Keratinocyte (primary cell): Measurements from ENCODE around the gene EME2. TPM values are rescaled to one million over a fixed set of nuclear protein-coding genes. Genes with fewer than 3 reads are reported as not detected.

Source experiments
- DNase-seq: peaks from one replicate; pipeline ENCODE4 v3.0.0-alpha.2; 2011; ENCODE audit warnings: low read depth, missing footprints, low spot score
- FAIRE-seq: peaks from 2 replicates; lab custom pipeline; 2011; peaks lifted over from hg19 to GRCh38; lab: Jason Lieb, UNC
- H2AFZ ChIP-seq: 2 replicates; pipeline ENCODE4 v1.6.0; 2012; ENCODE audit warnings: low read length, control low read depth, inconsistent platforms; ENCODE audit not compliant: control insufficient read depth
- H3K27ac ChIP-seq: 2 replicates; pipeline ENCODE4 v1.5.1; 2011; ENCODE audit warnings: low read length; ENCODE audit not compliant: control insufficient read depth, insufficient read depth
- H3K27me3 ChIP-seq: 3 replicates; pipeline ENCODE4 v1.6.0; 2011; ENCODE audit warnings: low read length; ENCODE audit not compliant: control insufficient read depth, insufficient read depth; ENCODE audit errors: extremely low read depth
- H3K36me3 ChIP-seq, 2 experiments: 2 replicates in 1 of 2; 3 replicates in 1 of 2; pipeline ENCODE4 v1.5.1; 2011; ENCODE audit warnings: low read length in 2 of 2, mild to moderate bottlenecking in 1 of 2; ENCODE audit not compliant: control insufficient read depth in 2 of 2, insufficient read depth in 2 of 2; ENCODE audit errors: extremely low read depth in 1 of 2
- H3K4me1 ChIP-seq: 3 replicates; pipeline ENCODE4 v1.5.1; 2011; ENCODE audit warnings: low read length; ENCODE audit not compliant: control insufficient read depth, insufficient read depth; ENCODE audit errors: extremely low read depth
- H3K4me2 ChIP-seq: 3 replicates; pipeline ENCODE4 v1.6.0; 2011; ENCODE audit warnings: low read depth, low read length; ENCODE audit not compliant: control insufficient read depth, insufficient read depth; ENCODE audit errors: extremely low read depth
- H3K4me3 ChIP-seq, 3 experiments: fragments of 200-600 bp in 1 of 3; sonication (generic) in 1 of 3; 2 replicates in 2 of 3; 3 replicates in 1 of 3; pipeline ENCODE4 v1.5.1; 2011 to 2016; ENCODE audit warnings: low read length in 3 of 3, mild to moderate bottlenecking in 3 of 3, control low read depth in 2 of 3, inconsistent platforms in 1 of 3, low read depth in 1 of 3, mixed read lengths in 1 of 3, mixed run types in 1 of 3, moderate library complexity in 1 of 3; ENCODE audit not compliant: control insufficient read depth in 2 of 3, insufficient read depth in 2 of 3; ENCODE audit errors: extremely low read depth in 1 of 3
- H3K79me2 ChIP-seq: 2 replicates; pipeline ENCODE4 v1.6.0; 2012; ENCODE audit warnings: low read length; ENCODE audit not compliant: control insufficient read depth, insufficient read depth
- H3K9ac ChIP-seq: 3 replicates; pipeline ENCODE4 v1.6.0; 2011; ENCODE audit warnings: low read length; ENCODE audit not compliant: control insufficient read depth, insufficient read depth; ENCODE audit errors: extremely low read depth
- H3K9me1 ChIP-seq: 3 replicates; pipeline ENCODE4 v1.6.0; 2011; ENCODE audit warnings: low read length; ENCODE audit not compliant: control insufficient read depth, insufficient read depth; ENCODE audit errors: extremely low read depth
- H3K9me3 ChIP-seq: 2 replicates; pipeline ENCODE4 v1.5.1; 2012; ENCODE audit warnings: low read depth, low read length; ENCODE audit not compliant: control insufficient read depth
- H4K20me1 ChIP-seq: 3 replicates; pipeline ENCODE4 v1.6.0; 2011; ENCODE audit warnings: low read length; ENCODE audit not compliant: control insufficient read depth, insufficient read depth; ENCODE audit errors: extremely low read depth
- EZH2 ChIP-seq: IDR thresholded peaks from one replicate; pipeline ENCODE4 v1.6.1; 2012; ENCODE audit warnings: inconsistent platforms, mild to moderate bottlenecking, low read length, moderate library complexity
- dilution Hi-C: fragments of 300-500 bp; cut with MboI; formaldehyde crosslinking; loops from one replicate; pipeline ENCODE4 v1.7.0; 2020; ENCODE audit warnings: low sequenced_read_pairs; ENCODE audit not compliant: extremely low pct_ligation_motif_present
- polyA plus RNA-seq, 5 experiments: library from polyadenylated mRNA; depleted of rRNA in 3 of 5; stranded (reverse) in 3 of 5; stranded (forward) in 1 of 5; unstranded in 1 of 5; fragments of >200 nt; gene quantifications; 1 replicate in 1 of 5; 2 replicates in 3 of 5; 3 replicates in 1 of 5; pipeline versions ENCODE4 v1.2.1 to v1.2.3, GENCODE V29; 2011 to 2012; ENCODE audit warnings: missing spikeins in 2 of 5, low read depth in 1 of 5, low replicate concordance in 1 of 5
- TF ChIP-seq, protein P1 (sequence below), 3 experiments: IDR thresholded peaks in 1 of 3; conservative IDR thresholded peaks in 1 of 3; optimal IDR thresholded peaks in 1 of 3; 2 replicates in 2 of 3; 3 replicates in 1 of 3; pipeline versions ENCODE3 to v1.5.1; 2011; ENCODE audit warnings: low read length in 3 of 3, mild to moderate bottlenecking in 3 of 3, moderate library complexity in 2 of 3, control low read depth in 1 of 3, inconsistent platforms in 1 of 3; ENCODE audit not compliant: insufficient read depth in 2 of 3; ENCODE audit errors: extremely low read depth in 1 of 3

Gene EME2
- polyA plus RNA-seq, 1 donor (not counting 4 experiments of a cell fraction or from before 2014, with no cell fraction given), result 6.3 TPM

DNA sequence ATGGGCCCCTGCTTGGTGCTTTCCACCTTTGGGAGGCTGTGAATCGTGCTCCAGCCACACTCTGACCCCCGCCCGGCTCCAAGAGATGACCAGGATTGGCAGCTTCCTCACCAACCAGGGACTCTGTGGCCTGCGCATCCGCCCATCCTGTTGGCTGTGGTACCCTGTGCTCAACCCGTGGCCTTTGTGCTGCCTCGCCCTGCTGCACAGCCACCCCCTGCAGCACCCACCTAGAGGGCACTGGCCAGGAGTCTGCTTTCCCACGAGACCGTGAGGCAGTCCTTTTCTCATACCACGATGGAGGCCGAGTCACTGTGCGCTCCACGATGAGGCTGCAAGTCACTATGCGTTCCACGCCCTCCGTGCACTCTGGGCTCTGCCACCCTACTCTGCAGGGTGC lies 20.7 kb upstream of the EME2 start:
- Histone ChIP-seq H3K4me2 (no peak overlapping the region), H4K20me1 (no peaks in the 10 kb centered on the region), H2AFZ (no peak overlapping the region), H3K36me3 (peaks cover 18 to 31% of the 10 kb centered on the region in 2 experiments), H3K4me1 (peaks cover 19% of the 10 kb centered on the region), H3K9ac (no peak overlapping the region), H3K9me1 (peaks cover 2% of the 10 kb centered on the region), H3K79me2 (no peaks in the 10 kb centered on the region), H3K27ac (no peak overlapping the region), H3K9me3 (no peaks in the 10 kb centered on the region), H3K27me3 (no peaks in the 10 kb centered on the region), H3K4me3 (no peak overlapping the region)
- no peak for TF ChIP-seq EZH2
- TF ChIP-seq, protein P1, sequence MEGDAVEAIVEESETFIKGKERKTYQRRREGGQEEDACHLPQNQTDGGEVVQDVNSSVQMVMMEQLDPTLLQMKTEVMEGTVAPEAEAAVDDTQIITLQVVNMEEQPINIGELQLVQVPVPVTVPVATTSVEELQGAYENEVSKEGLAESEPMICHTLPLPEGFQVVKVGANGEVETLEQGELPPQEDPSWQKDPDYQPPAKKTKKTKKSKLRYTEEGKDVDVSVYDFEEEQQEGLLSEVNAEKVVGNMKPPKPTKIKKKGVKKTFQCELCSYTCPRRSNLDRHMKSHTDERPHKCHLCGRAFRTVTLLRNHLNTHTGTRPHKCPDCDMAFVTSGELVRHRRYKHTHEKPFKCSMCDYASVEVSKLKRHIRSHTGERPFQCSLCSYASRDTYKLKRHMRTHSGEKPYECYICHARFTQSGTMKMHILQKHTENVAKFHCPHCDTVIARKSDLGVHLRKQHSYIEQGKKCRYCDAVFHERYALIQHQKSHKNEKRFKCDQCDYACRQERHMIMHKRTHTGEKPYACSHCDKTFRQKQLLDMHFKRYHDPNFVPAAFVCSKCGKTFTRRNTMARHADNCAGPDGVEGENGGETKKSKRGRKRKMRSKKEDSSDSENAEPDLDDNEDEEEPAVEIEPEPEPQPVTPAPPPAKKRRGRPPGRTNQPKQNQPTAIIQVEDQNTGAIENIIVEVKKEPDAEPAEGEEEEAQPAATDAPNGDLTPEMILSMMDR (optimal IDR thresholded peaks at IDR 0.05 in 1 of 3, IDR thresholded peaks at IDR 0.05 in 1 of 3, conservative IDR thresholded peaks at IDR 0.05 in 1 of 3; ENCODE audit: extremely low read depth in 1 of 3, insufficient read depth in 2 of 3, low read length in 3 of 3), result no peak
- FAIRE-seq (no peak), DNase-seq (no peak)
- dilution Hi-C loops, result no loop called here

GRCh38 chr16:1752853-1753252 lies 19.8 kb upstream of the EME2 start:
- H3K9me1 ChIP-seq, result peaks cover 2% of the 10 kb centered on the region
- FAIRE-seq, result no peak
- H3K9ac ChIP-seq, result no peak overlapping the region
- H3K79me2 ChIP-seq, result no peaks in the 10 kb centered on the region
- peaks cover 19% of the 10 kb centered on the region for H3K4me1 ChIP-seq
- TF ChIP-seq, protein P1 (optimal IDR thresholded peaks at IDR 0.05 in 1 of 3, IDR thresholded peaks at IDR 0.05 in 1 of 3, conservative IDR thresholded peaks at IDR 0.05 in 1 of 3; ENCODE audit: extremely low read depth in 1 of 3, insufficient read depth in 2 of 3, low read length in 3 of 3), result no peak
- TF ChIP-seq EZH2, result no peak
- H4K20me1 ChIP-seq, result no peaks in the 10 kb centered on the region
- no peaks in the 10 kb centered on the region for H3K9me3 ChIP-seq
- no peak overlapping the region for H2AFZ ChIP-seq
- dilution Hi-C loops, result no loop called here
- DNase-seq, result no peak
- no peak overlapping the region for H3K27ac ChIP-seq
- H3K36me3 ChIP-seq, result peaks cover 14 to 31% of the 10 kb centered on the region in 2 experiments
- no peaks in the 10 kb centered on the region for H3K27me3 ChIP-seq
- H3K4me3 ChIP-seq, result no peak overlapping the region
- H3K4me2 ChIP-seq, result no peak overlapping the region
